ENCODE data around the gene C11orf54. TPM values are rescaled to one million over a fixed set of nuclear protein-coding genes. Genes with fewer than 3 reads are reported as not detected.

Gene C11orf54
- total RNA-seq, 1 experiment from 2014 or later, result 17.1 TPM

- no peak overlapping the region for H3K27ac Mint-ChIP-seq (ENCODE audit: unreplicated experiment)
- DNase-seq, result no peak
- TF ChIP-seq CTCF (IDR thresholded peaks at IDR 0.05; ENCODE audit: unreplicated experiment), result no peak
- CTCF ChIA-PET, result interaction anchor here (0.6 kb wide), 1 partner anchor 13 kb away, joined by 3 read pairs; no protein-coding TSS in a partner anchor
- H3K4me3 Mint-ChIP-seq (ENCODE audit: low read depth, unreplicated experiment), result no peak overlapping the region
- H3K9me3 Mint-ChIP-seq (ENCODE audit: low read depth, unreplicated experiment), result no peaks in the 10 kb centered on the region
- peaks cover 16% of the 10 kb centered on the region for H3K36me3 Mint-ChIP-seq (ENCODE audit: insufficient read depth, unreplicated experiment)
- H3K4me1 Mint-ChIP-seq (ENCODE audit: low read depth, unreplicated experiment), result no peaks in the 10 kb centered on the region
- no TSS peak for BruUV-seq (replicated peaks)
- intact Hi-C loops (cut with micrococcal nuclease; ENCODE audit: unreplicated experiment), result no loop called here
- no peaks in the 10 kb centered on the region for H3K27me3 Mint-ChIP-seq (ENCODE audit: unreplicated experiment)
Measured at GRCh38 chr11:93719310-93719709, 22.2 kb upstream of the C11orf54 start.

- Mint-ChIP-seq H3K4me3 (ENCODE audit: low read depth, unreplicated experiment) (no peak overlapping the region), H3K27me3 (ENCODE audit: unreplicated experiment) (no peaks in the 10 kb centered on the region), H3K36me3 (ENCODE audit: insufficient read depth, unreplicated experiment) (peaks cover 16% of the 10 kb centered on the region), H3K9me3 (ENCODE audit: low read depth, unreplicated experiment) (no peaks in the 10 kb centered on the region), H3K4me1 (ENCODE audit: low read depth, unreplicated experiment) (no peaks in the 10 kb centered on the region), H3K27ac (ENCODE audit: unreplicated experiment) (no peak overlapping the region)
- DNase-seq, result no peak
- CTCF ChIA-PET, result no interaction called here
- intact Hi-C loops (cut with micrococcal nuclease; ENCODE audit: unreplicated experiment), result no loop called here
- no peak for TF ChIP-seq CTCF (IDR thresholded peaks at IDR 0.05; ENCODE audit: unreplicated experiment)
- BruUV-seq (replicated peaks), result no TSS peak
Measured at GRCh38 chr11:93720522-93720921, 20.9 kb upstream of the C11orf54 start.

- BruUV-seq (replicated peaks), result no TSS peak
- CTCF ChIA-PET, result no interaction called here
- H3K4me3 Mint-ChIP-seq (ENCODE audit: low read depth, unreplicated experiment), result no peak overlapping the region
- H3K36me3 Mint-ChIP-seq (ENCODE audit: insufficient read depth, unreplicated experiment), result peaks cover 34% of the 10 kb centered on the region
- TF ChIP-seq CTCF (IDR thresholded peaks at IDR 0.05; ENCODE audit: unreplicated experiment), result no peak
- no peaks in the 10 kb centered on the region for H3K4me1 Mint-ChIP-seq (ENCODE audit: low read depth, unreplicated experiment)
- DNase-seq, result no peak
- H3K9me3 Mint-ChIP-seq (ENCODE audit: low read depth, unreplicated experiment), result no peaks in the 10 kb centered on the region
- H3K27me3 Mint-ChIP-seq (ENCODE audit: unreplicated experiment), result no peaks in the 10 kb centered on the region
- no peak overlapping the region for H3K27ac Mint-ChIP-seq (ENCODE audit: unreplicated experiment)
- intact Hi-C loops (cut with micrococcal nuclease; ENCODE audit: unreplicated experiment), result no loop called here
Measured at GRCh38 chr11:93724089-93724488, 17.4 kb upstream of the C11orf54 start.

GRCh38 chr11:93727985-93728791 lies 13.3 kb upstream of the C11orf54 start:
- no peaks in the 10 kb centered on the region for H3K9me3 Mint-ChIP-seq (ENCODE audit: low read depth, unreplicated experiment)
- DNase-seq, result no peak
- H3K27ac Mint-ChIP-seq (ENCODE audit: unreplicated experiment), result peak overlapping the region; percentile 52
- H3K27me3 Mint-ChIP-seq (ENCODE audit: unreplicated experiment), result no peaks in the 10 kb centered on the region
- peaks cover 49% of the 10 kb centered on the region for H3K36me3 Mint-ChIP-seq (ENCODE audit: insufficient read depth, unreplicated experiment)
- TF ChIP-seq CTCF (IDR thresholded peaks at IDR 0.05; ENCODE audit: unreplicated experiment), result no peak
- BruUV-seq (replicated peaks), result no TSS peak
- CTCF ChIA-PET, result no interaction called here
- H3K4me1 Mint-ChIP-seq (ENCODE audit: low read depth, unreplicated experiment), result no peaks in the 10 kb centered on the region
- H3K4me3 Mint-ChIP-seq (ENCODE audit: low read depth, unreplicated experiment), result no peak overlapping the region
- intact Hi-C loops (cut with micrococcal nuclease; ENCODE audit: unreplicated experiment), result no loop called here
